Endothelial cell of umbilical vein (primary cell): ENCODE measurements around the gene GOLPH3. TPM values are rescaled to one million over a fixed set of nuclear protein-coding genes. Genes with fewer than 3 reads are reported as not detected.

Source experiments
- BruUV-seq: library from RNA; stranded (reverse); fragments of 400-500 nt; replicated peaks from 2 replicates; lab custom pipeline; 2021; lab: Mats Ljungman, UMichigan
- CTCF ChIA-PET: fragments of 300-600, 350-600 bp; sonication (Branson Sonifier 250); formaldehyde crosslinking; loops from one replicate; lab custom pipeline; 2021; ENCODE audit warnings: antibody characterized with exemption, inconsistent platforms; lab: Charles Lee
- POLR2A ChIA-PET: fragments of 300-600, 350-600 bp; sonication (Branson Sonifier 250); formaldehyde crosslinking; loops from one replicate; lab custom pipeline; 2021; ENCODE audit warnings: antibody characterized with exemption, inconsistent platforms; lab: Charles Lee
- DNase-seq: peaks from one replicate; pipeline ENCODE4 v3.0.0-alpha.2; 2011; ENCODE audit warnings: low read depth, low spot score
- FAIRE-seq: peaks from 2 replicates; lab custom pipeline; 2011; peaks lifted over from hg19 to GRCh38; lab: Jason Lieb, UNC
- H2AFZ ChIP-seq: 2 replicates; pipeline ENCODE4 v1.6.0; 2012; ENCODE audit warnings: low read depth, low read length, control low read depth, inconsistent platforms
- H3K27ac ChIP-seq: 2 replicates; pipeline ENCODE4 v1.5.1; 2011; ENCODE audit warnings: low read depth, mild to moderate bottlenecking, control low read depth, low read length, moderate library complexity; ENCODE audit not compliant: insufficient read depth
- H3K27me3 ChIP-seq, 2 experiments: 2 replicates each; pipeline versions ENCODE4 v1.6.0 to v1.6.1; 2011; ENCODE audit warnings: low read length in 2 of 2, mixed read lengths in 1 of 2; ENCODE audit not compliant: control insufficient read depth in 2 of 2, insufficient read depth in 2 of 2
- H3K36me3 ChIP-seq, 2 experiments: 2 replicates in 1 of 2; 3 replicates in 1 of 2; pipeline ENCODE4 v1.5.1; 2011; ENCODE audit warnings: low read length in 2 of 2, mild to moderate bottlenecking in 1 of 2, moderate library complexity in 1 of 2; ENCODE audit not compliant: control insufficient read depth in 2 of 2, insufficient read depth in 2 of 2; ENCODE audit errors: extremely low read depth in 1 of 2
- H3K4me1 ChIP-seq: 3 replicates; pipeline ENCODE4 v1.5.1; 2011; ENCODE audit warnings: mild to moderate bottlenecking, low read length; ENCODE audit not compliant: control insufficient read depth, insufficient read depth; ENCODE audit errors: extremely low read depth
- H3K4me2 ChIP-seq: 2 replicates; pipeline ENCODE4 v1.6.1; 2011; ENCODE audit warnings: low read length, control low read depth, mixed read lengths; ENCODE audit not compliant: insufficient read depth
- H3K4me3 ChIP-seq, 3 experiments: fragments of 200-600 bp in 1 of 3; sonication (generic), shearing (Covaris generic) in 1 of 3; replicated peaks in 1 of 3; 2 replicates each; pipeline ENCODE4 v1.5.1; 2011 to 2016; ENCODE audit warnings: control low read depth in 3 of 3, low read length in 3 of 3, mild to moderate bottlenecking in 2 of 3, inconsistent platforms in 1 of 3, low read depth in 1 of 3, moderate library complexity in 1 of 3; ENCODE audit not compliant: insufficient read depth in 1 of 3
- H3K79me2 ChIP-seq: 2 replicates; pipeline ENCODE4 v1.6.0; 2012; ENCODE audit warnings: low read length, inconsistent platforms; ENCODE audit not compliant: control insufficient read depth, insufficient read depth
- H3K9ac ChIP-seq: replicated peaks from 2 replicates; pipeline ENCODE3; 2011; ENCODE audit warnings: low read length, control low read depth; ENCODE audit not compliant: insufficient read depth; ENCODE audit errors: extremely low read depth
- H3K9me1 ChIP-seq: replicated peaks from 3 replicates; pipeline ENCODE4 v1.6.0; 2011; ENCODE audit warnings: mild to moderate bottlenecking, low read length; ENCODE audit not compliant: control insufficient read depth, insufficient read depth; ENCODE audit errors: extremely low read depth
- H3K9me3 ChIP-seq: replicated peaks from 2 replicates; pipeline ENCODE4 v1.5.1; 2012; ENCODE audit warnings: low read length, inconsistent platforms; ENCODE audit not compliant: control insufficient read depth, insufficient read depth
- H4K20me1 ChIP-seq: replicated peaks from 2 replicates; pipeline ENCODE3; 2011; ENCODE audit warnings: mild to moderate bottlenecking, low read length; ENCODE audit not compliant: control insufficient read depth, insufficient read depth; ENCODE audit errors: extremely low read depth
- EZH2 ChIP-seq: IDR thresholded peaks from 2 replicates; pipeline ENCODE4 v1.6.1; 2012; ENCODE audit warnings: borderline replicate concordance, low read depth, mild to moderate bottlenecking, moderate library complexity, low read length, inconsistent platforms; ENCODE audit not compliant: severe bottlenecking
- FOS ChIP-seq: IDR thresholded peaks from 2 replicates; pipeline ENCODE4 v1.6.1; 2011; ENCODE audit warnings: mild to moderate bottlenecking, low read length, moderate library complexity, borderline replicate concordance; ENCODE audit not compliant: insufficient read depth
- GATA2 ChIP-seq: IDR thresholded peaks from 2 replicates; pipeline ENCODE4 v1.7.0; 2011; ENCODE audit warnings: low read depth, mild to moderate bottlenecking, moderate library complexity, mixed read lengths, low read length; ENCODE audit not compliant: insufficient read length, insufficient read depth
- JUN ChIP-seq: IDR thresholded peaks from 2 replicates; pipeline ENCODE4 v1.6.1; 2011; ENCODE audit warnings: borderline replicate concordance, low read depth; ENCODE audit not compliant: insufficient read length, insufficient read depth
- MYC ChIP-seq: IDR thresholded peaks from one replicate; pipeline ENCODE4 v1.6.1; 2011; ENCODE audit warnings: mild to moderate bottlenecking, low read depth, low read length
- POLR2A ChIP-seq: IDR thresholded peaks from 2 replicates; pipeline ENCODE4 v1.6.1; 2012; ENCODE audit warnings: low read depth, mild to moderate bottlenecking, control low read depth, low read length
- dilution Hi-C: fragments of 300-500 bp; cut with MboI; formaldehyde crosslinking; loops from one replicate; pipeline ENCODE4 v1.15.0; 2019; ENCODE audit warnings: low sequenced_read_pairs; ENCODE audit not compliant: extremely low pct_ligation_motif_present
- intact Hi-C: fragments of 100-400 bp; cut with micrococcal nuclease; formaldehyde crosslinking; loops from one replicate; pipeline ENCODE4 v1.10.0; 2022
- polyA plus RNA-seq, 4 experiments: library from polyadenylated mRNA; depleted of rRNA in 3 of 4; stranded (reverse) in 3 of 4; unstranded in 1 of 4; fragments of >200 nt; gene quantifications; 2 replicates each; pipeline versions ENCODE4 v1.2.1 to v1.2.3, GENCODE V29; 2011 to 2012; ENCODE audit warnings: missing spikeins in 1 of 4
- total RNA-seq: library from RNA; stranded (reverse); gene quantifications from 2 replicates; pipeline ENCODE4 v1.2.3, GENCODE V29; 2021
- TF ChIP-seq, protein P1 (sequence below), 2 donors: IDR thresholded peaks; 1 replicate in 1 of 2; 2 replicates in 1 of 2; pipeline ENCODE4 v1.5.1; 2011; ENCODE audit warnings: low read length in 2 of 2, mild to moderate bottlenecking in 2 of 2, moderate library complexity in 2 of 2, control low read depth in 1 of 2, inconsistent platforms in 1 of 2, low read depth in 1 of 2; ENCODE audit not compliant: insufficient read depth in 1 of 2; ENCODE audit errors: extremely low read depth in 1 of 2
- TF ChIP-seq, protein P2 (sequence below): IDR thresholded peaks from 2 replicates; pipeline ENCODE4 v1.6.1; 2011; ENCODE audit not compliant: insufficient read depth, insufficient read length

GOLPH3 gene
- total and polyA plus RNA-seq, 2 donors (not counting 3 experiments of a cell fraction or from before 2014, with no cell fraction given): 38.1 to 70.2 TPM

DNA sequence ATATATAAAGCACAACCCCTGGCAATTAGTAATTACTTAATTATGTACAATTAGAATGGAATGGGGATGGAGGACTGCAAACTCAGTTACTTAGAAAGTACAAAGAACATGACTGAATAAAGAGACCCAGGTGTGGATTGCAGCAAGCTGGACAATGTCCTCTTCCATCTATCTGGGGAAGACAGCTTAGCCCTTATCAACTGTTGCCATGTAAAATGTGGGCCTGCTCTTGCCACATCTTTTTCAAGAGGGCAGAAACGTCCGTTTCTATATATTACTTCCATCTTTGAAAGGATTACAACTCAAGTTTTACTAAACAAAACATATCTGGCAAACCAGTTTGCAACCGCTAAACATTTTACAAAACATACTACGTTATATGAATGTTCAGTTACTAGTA, 26.2 kb downstream of the GOLPH3 start:
- intact Hi-C loops (no loop called here), dilution Hi-C loops (no loop called here)
- H3K4me3 ChIP-seq: no peak overlapping the region
- BruUV-seq: no TSS peak
- no peaks in the 10 kb centered on the region for H3K36me3 ChIP-seq
- no peak for DNase-seq
- TF ChIP-seq EZH2 (no peak), GATA2 (no peak), MYC (no peak), POLR2A (no peak), FOS (no peak)
- TF ChIP-seq, protein P1, sequence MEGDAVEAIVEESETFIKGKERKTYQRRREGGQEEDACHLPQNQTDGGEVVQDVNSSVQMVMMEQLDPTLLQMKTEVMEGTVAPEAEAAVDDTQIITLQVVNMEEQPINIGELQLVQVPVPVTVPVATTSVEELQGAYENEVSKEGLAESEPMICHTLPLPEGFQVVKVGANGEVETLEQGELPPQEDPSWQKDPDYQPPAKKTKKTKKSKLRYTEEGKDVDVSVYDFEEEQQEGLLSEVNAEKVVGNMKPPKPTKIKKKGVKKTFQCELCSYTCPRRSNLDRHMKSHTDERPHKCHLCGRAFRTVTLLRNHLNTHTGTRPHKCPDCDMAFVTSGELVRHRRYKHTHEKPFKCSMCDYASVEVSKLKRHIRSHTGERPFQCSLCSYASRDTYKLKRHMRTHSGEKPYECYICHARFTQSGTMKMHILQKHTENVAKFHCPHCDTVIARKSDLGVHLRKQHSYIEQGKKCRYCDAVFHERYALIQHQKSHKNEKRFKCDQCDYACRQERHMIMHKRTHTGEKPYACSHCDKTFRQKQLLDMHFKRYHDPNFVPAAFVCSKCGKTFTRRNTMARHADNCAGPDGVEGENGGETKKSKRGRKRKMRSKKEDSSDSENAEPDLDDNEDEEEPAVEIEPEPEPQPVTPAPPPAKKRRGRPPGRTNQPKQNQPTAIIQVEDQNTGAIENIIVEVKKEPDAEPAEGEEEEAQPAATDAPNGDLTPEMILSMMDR (IDR thresholded peaks at IDR 0.05; ENCODE audit: extremely low read depth in 1 of 2, insufficient read depth in 1 of 2, low read depth in 1 of 2, low read length in 2 of 2): no peak
- POLR2A ChIA-PET: no interaction called here
- H3K4me1 ChIP-seq: no peaks in the 10 kb centered on the region
- H2AFZ ChIP-seq: no peak overlapping the region
- CTCF ChIA-PET: interaction anchor here (0.9 kb wide), 1 partner anchor 18 kb away, joined by 4 read pairs; no protein-coding TSS in a partner anchor
- no peaks in the 10 kb centered on the region for H3K27me3 ChIP-seq
- no peaks in the 10 kb centered on the region for H3K9me1 ChIP-seq
- H3K79me2 ChIP-seq: peaks cover 97% of the 10 kb centered on the region
- H3K9ac ChIP-seq: no peak overlapping the region
- no peaks in the 10 kb centered on the region for H3K9me3 ChIP-seq
- peaks cover 25% of the 10 kb centered on the region for H4K20me1 ChIP-seq
- no peak for FAIRE-seq
- H3K4me2 ChIP-seq: no peak overlapping the region
- no peak overlapping the region for H3K27ac ChIP-seq

DNA sequence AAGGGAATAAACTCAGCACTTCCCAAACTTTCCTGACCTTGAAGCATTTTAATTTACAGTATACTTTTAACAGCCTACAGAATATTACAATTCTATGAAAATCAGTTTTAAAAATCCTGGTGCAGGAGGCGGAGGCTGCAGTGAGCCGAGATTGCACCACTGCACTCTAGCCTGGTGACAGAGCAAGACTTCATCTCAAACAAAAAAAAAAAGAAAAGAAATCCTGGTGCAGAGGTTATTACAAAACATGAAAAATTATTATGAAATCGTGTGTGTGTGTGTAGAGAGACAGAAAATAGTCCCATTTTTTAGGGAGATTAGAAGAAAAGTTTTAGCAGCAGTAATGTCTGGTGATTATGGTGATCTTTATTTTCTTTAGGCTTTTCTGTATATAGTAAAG, 26.9 kb downstream of the GOLPH3 start:
- Histone ChIP-seq H3K27ac (no peak overlapping the region), H3K27me3 (no peaks in the 10 kb centered on the region), H3K4me2 (no peak overlapping the region), H3K4me1 (no peaks in the 10 kb centered on the region), H3K36me3 (no peaks in the 10 kb centered on the region), H3K4me3 (no peak overlapping the region), H2AFZ (no peak overlapping the region), H3K79me2 (peaks cover 89% of the 10 kb centered on the region), H3K9me3 (no peaks in the 10 kb centered on the region), H3K9ac (no peak overlapping the region), H4K20me1 (peaks cover 25% of the 10 kb centered on the region), H3K9me1 (no peaks in the 10 kb centered on the region)
- DNase-seq: no peak
- ChIA-PET CTCF (interaction anchor here (0.9 kb wide), 1 partner anchor 19 kb away, joined by 4 read pairs; no protein-coding TSS in a partner anchor), POLR2A (no interaction called here)
- no peak for FAIRE-seq
- no TSS peak for BruUV-seq
- intact Hi-C loops: no loop called here
- no peak for TF ChIP-seq POLR2A
- TF ChIP-seq JUN: no peak
- TF ChIP-seq, protein P2, sequence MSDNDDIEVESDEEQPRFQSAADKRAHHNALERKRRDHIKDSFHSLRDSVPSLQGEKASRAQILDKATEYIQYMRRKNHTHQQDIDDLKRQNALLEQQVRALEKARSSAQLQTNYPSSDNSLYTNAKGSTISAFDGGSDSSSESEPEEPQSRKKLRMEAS: no peak
- TF ChIP-seq EZH2: no peak
- TF ChIP-seq, protein P1 (IDR thresholded peaks at IDR 0.05; ENCODE audit: extremely low read depth in 1 of 2, insufficient read depth in 1 of 2, low read depth in 1 of 2, low read length in 2 of 2): no peak
- dilution Hi-C loops: no loop called here
